HepG2 (cell line): ENCODE measurements around the gene CASZ1. TPM values are rescaled to one million over a fixed set of nuclear protein-coding genes. Genes with fewer than 3 reads are reported as not detected.

ENCODE experiments used
- MXI1 ChIP-seq: IDR thresholded peaks from 3 replicates; pipeline ENCODE4 v1.6.1; 2012; ENCODE audit warnings: low read depth, low read length, inconsistent platforms, borderline replicate concordance
- NCOA2 ChIP-seq: sonication (generic); formaldehyde crosslinking; IDR thresholded peaks from 2 replicates; pipeline ENCODE4 v1.8.0; 2022; ENCODE audit warnings: inconsistent platforms
- ZBTB1 ChIP-seq: sonication (generic); formaldehyde crosslinking; IDR thresholded peaks from 2 replicates; pipeline ENCODE4 v1.4.0; 2020; ENCODE audit warnings: missing genetic modification reagents, borderline replicate concordance
- ZBTB7A ChIP-seq: sonication (generic); formaldehyde crosslinking; IDR thresholded peaks from 2 replicates; pipeline ENCODE4 v1.8.0; 2022; ENCODE audit warnings: mild to moderate bottlenecking, missing genetic modification reagents
- ZKSCAN8 ChIP-seq: IDR thresholded peaks from 2 replicates; pipeline ENCODE4 v1.6.1; 2016; ENCODE audit warnings: borderline replicate concordance, missing genetic modification reagents, missing compliant biosample characterization
- ZNF274 ChIP-seq: sonication (generic); formaldehyde crosslinking; IDR thresholded peaks from 2 replicates; pipeline ENCODE4 v1.5.1; 2020; ENCODE audit warnings: mild to moderate bottlenecking, missing genetic modification reagents
- ZNF317 ChIP-seq: sonication (generic); formaldehyde crosslinking; IDR thresholded peaks from 2 replicates; pipeline ENCODE4 v1.5.0; 2020; ENCODE audit warnings: mild to moderate bottlenecking, missing genetic modification reagents
- ZNF432 ChIP-seq: sonication (generic); formaldehyde crosslinking; IDR thresholded peaks from 2 replicates; pipeline ENCODE4 v1.5.0; 2020; ENCODE audit warnings: missing genetic modification reagents, mild to moderate bottlenecking, borderline replicate concordance
- ZZZ3 ChIP-seq: sonication (generic); formaldehyde crosslinking; IDR thresholded peaks from 2 replicates; pipeline ENCODE4 v1.4.0; 2020; ENCODE audit warnings: missing genetic modification reagents, mild to moderate bottlenecking, borderline replicate concordance
- polyA plus RNA-seq, 8 experiments: library from polyadenylated mRNA; depleted of rRNA in 3 of 8; stranded (reverse) in 7 of 8; unstranded in 1 of 8; fragments of >200 nt; fragmentation: Illumina TruSeq in 4 of 8; extraction: Trizol in 4 of 8; gene quantifications; 2 replicates each; pipeline versions ENCODE4 v1.2.1 to v1.2.3, GENCODE V29; 2011 to 2016; ENCODE audit warnings: low read depth in 4 of 8, missing spikeins in 1 of 8, mixed read lengths in 1 of 8; ENCODE audit not compliant: insufficient read depth in 1 of 8
- total RNA-seq, 5 experiments: library from RNA; depleted of rRNA; stranded (reverse); fragments of >200 nt; fragmentation: Illumina TruSeq; extraction: Trizol; gene quantifications; 2 replicates each; pipeline ENCODE4 v1.2.3, GENCODE V29; 2016; ENCODE audit warnings: low read depth in 1 of 5
- TF ChIP-seq, protein P1 (sequence below), 2 experiments: IDR thresholded peaks; 2 replicates each; pipeline ENCODE4 v1.6.1; 2011 to 2012; ENCODE audit warnings: low read length in 2 of 2, borderline replicate concordance in 1 of 2, low read depth in 1 of 2, mild to moderate bottlenecking in 1 of 2, moderate library complexity in 1 of 2
- TF ChIP-seq, protein P2 (sequence below): sonication (generic); formaldehyde crosslinking; IDR thresholded peaks from 2 replicates; pipeline ENCODE4 v1.9.0; 2021; ENCODE audit warnings: missing genetic modification reagents, borderline replicate concordance

The CASZ1 gene
- total and polyA plus RNA-seq, 2 of the 13 experiments (the other 11 are each of a cell fraction or from before 2014, with no cell fraction given) = 1.9 to 3.7 TPM

DNA sequence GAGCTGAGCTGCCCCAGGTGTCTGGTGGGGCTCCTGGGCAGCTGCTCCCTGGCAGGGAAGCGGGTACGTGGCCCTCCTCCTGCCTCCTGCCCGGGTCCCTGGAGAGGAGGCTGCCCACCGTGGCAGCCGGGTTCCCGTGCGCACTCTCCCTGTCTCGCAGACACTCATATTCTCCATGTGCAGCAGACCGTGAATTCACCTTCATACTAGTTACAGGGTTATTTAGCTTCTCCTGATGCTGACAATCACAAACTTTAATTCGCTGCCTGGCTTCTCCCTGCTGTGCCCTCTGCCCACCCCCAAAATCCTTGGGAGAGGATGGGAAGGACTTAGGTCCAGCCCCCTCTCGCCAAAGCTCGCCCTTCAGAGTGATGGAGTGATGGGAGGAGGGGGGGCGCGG, 95.3 kb downstream of the CASZ1 start (continued):
- TF ChIP-seq, protein P1, sequence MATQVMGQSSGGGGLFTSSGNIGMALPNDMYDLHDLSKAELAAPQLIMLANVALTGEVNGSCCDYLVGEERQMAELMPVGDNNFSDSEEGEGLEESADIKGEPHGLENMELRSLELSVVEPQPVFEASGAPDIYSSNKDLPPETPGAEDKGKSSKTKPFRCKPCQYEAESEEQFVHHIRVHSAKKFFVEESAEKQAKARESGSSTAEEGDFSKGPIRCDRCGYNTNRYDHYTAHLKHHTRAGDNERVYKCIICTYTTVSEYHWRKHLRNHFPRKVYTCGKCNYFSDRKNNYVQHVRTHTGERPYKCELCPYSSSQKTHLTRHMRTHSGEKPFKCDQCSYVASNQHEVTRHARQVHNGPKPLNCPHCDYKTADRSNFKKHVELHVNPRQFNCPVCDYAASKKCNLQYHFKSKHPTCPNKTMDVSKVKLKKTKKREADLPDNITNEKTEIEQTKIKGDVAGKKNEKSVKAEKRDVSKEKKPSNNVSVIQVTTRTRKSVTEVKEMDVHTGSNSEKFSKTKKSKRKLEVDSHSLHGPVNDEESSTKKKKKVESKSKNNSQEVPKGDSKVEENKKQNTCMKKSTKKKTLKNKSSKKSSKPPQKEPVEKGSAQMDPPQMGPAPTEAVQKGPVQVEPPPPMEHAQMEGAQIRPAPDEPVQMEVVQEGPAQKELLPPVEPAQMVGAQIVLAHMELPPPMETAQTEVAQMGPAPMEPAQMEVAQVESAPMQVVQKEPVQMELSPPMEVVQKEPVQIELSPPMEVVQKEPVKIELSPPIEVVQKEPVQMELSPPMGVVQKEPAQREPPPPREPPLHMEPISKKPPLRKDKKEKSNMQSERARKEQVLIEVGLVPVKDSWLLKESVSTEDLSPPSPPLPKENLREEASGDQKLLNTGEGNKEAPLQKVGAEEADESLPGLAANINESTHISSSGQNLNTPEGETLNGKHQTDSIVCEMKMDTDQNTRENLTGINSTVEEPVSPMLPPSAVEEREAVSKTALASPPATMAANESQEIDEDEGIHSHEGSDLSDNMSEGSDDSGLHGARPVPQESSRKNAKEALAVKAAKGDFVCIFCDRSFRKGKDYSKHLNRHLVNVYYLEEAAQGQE (IDR thresholded peaks at IDR 0.05; ENCODE audit: borderline replicate concordance in 1 of 2, low read depth in 1 of 2, low read length in 2 of 2) = no peak
- TF ChIP-seq MXI1 (no peak), ZNF317 (no peak), ZKSCAN8 (no peak), ZBTB7A (CRISPR knock-in tag) (no peak), ZZZ3 (CRISPR knock-in tag) (no peak), ZNF432 (CRISPR knock-in tag) (no peak), ZNF274 (CRISPR knock-in tag) (no peak), NCOA2 (no peak), ZBTB1 (CRISPR knock-in tag) (no peak)
- TF ChIP-seq, protein P2, sequence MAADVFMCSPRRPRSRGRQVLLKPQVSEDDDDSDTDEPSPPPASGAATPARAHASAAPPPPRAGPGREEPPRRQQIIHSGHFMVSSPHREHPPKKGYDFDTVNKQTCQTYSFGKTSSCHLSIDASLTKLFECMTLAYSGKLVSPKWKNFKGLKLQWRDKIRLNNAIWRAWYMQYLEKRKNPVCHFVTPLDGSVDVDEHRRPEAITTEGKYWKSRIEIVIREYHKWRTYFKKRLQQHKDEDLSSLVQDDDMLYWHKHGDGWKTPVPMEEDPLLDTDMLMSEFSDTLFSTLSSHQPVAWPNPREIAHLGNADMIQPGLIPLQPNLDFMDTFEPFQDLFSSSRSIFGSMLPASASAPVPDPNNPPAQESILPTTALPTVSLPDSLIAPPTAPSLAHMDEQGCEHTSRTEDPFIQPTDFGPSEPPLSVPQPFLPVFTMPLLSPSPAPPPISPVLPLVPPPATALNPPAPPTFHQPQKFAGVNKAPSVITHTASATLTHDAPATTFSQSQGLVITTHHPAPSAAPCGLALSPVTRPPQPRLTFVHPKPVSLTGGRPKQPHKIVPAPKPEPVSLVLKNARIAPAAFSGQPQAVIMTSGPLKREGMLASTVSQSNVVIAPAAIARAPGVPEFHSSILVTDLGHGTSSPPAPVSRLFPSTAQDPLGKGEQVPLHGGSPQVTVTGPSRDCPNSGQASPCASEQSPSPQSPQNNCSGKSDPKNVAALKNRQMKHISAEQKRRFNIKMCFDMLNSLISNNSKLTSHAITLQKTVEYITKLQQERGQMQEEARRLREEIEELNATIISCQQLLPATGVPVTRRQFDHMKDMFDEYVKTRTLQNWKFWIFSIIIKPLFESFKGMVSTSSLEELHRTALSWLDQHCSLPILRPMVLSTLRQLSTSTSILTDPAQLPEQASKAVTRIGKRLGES = no peak
